Ascending aorta (tissue), 2 donors: ENCODE data around the gene ME2. TPM values are rescaled to one million over a fixed set of nuclear protein-coding genes. Genes with fewer than 3 reads are reported as not detected.
"Not testable (repeated sequence)": the region's sequence is repeated elsewhere in the genome, so short reads cannot be mapped to it uniquely, and the experiment has no call there.

ENCODE experiments used
- DNase-seq, 2 donors: peaks; one replicate each; pipeline ENCODE4 v3.0.0-alpha.2; 2019; ENCODE audit warnings: low spot score in 2 of 2
- H3K27ac ChIP-seq, 2 donors: fragments of 200-600 bp; sonication (generic); one replicate each; pipeline ENCODE4 v1.5.1; 2016 to 2017; ENCODE audit warnings: mild to moderate bottlenecking in 1 of 2
- H3K27me3 ChIP-seq: fragments of 200-600 bp; sonication (generic); one replicate; pipeline ENCODE4 v1.5.1; 2017
- H3K36me3 ChIP-seq, 2 donors: fragments of 200-600 bp; sonication (generic); one replicate each; pipeline ENCODE4 v1.5.1; 2016
- H3K4me1 ChIP-seq, 2 donors: fragments of 200-600 bp; sonication (generic); one replicate each; pipeline ENCODE4 v1.5.1; 2016 to 2017; ENCODE audit warnings: mild to moderate bottlenecking in 1 of 2
- H3K4me3 ChIP-seq, 2 donors: fragments of 200-600 bp; sonication (generic); one replicate each; pipeline ENCODE4 v1.5.1; 2016 to 2017; ENCODE audit warnings: mild to moderate bottlenecking in 1 of 2
- H3K9me3 ChIP-seq, 2 donors: fragments of 200-600 bp; sonication (generic); one replicate each; pipeline ENCODE4 v1.5.1; 2016
- CTCF ChIP-seq, 3 experiments: fragments of 200-600 bp in 2 of 3; fragments of 450-650 bp in 1 of 3; sonication (generic) in 2 of 3; IDR thresholded peaks; one replicate each; pipeline ENCODE4 v1.5.1; 2016 to 2019; ENCODE audit warnings: antibody characterized with exemption in 3 of 3, mild to moderate bottlenecking in 1 of 3, moderate library complexity in 1 of 3
- intact Hi-C: fragments of 100-400 bp; cut with DNase I; formaldehyde crosslinking; loops from one replicate; pipeline ENCODE4 v1.15.1; 2023
- total RNA-seq: library from RNA; depleted of rRNA; stranded (reverse); fragments of >200 nt; gene quantifications from one replicate; pipeline ENCODE4 v1.1.0, GENCODE V29; 2016

Gene ME2
- total RNA-seq, 1 donor from 2014 or later, result 27.4 TPM

- Histone ChIP-seq H3K4me1 (no peaks in the 10 kb centered on the region), H3K36me3 (peaks cover 3 to 8% of the 10 kb centered on the region in 2 donors), H3K27me3 (no peaks in the 10 kb centered on the region), H3K9me3 (no peaks in the 10 kb centered on the region), H3K4me3 (no peak overlapping the region), H3K27ac (no peak overlapping the region)
- TF ChIP-seq CTCF (IDR thresholded peaks at IDR 0.05), result no peak
- no peak for DNase-seq
- intact Hi-C loops, result no loop called here
These were observed 56.7 kb downstream of the ME2 start for GRCh38 chr18:50935493-50936191.

GRCh38 chr18:50937183-50937582 lies 58.3 kb downstream of the ME2 start:
- no peak for TF ChIP-seq CTCF (IDR thresholded peaks at IDR 0.05)
- Histone ChIP-seq H3K9me3 (no peaks in the 10 kb centered on the region), H3K27me3 (no peaks in the 10 kb centered on the region), H3K36me3 (peaks cover 3 to 7% of the 10 kb centered on the region in 2 donors), H3K4me3 (no peak overlapping the region), H3K4me1 (no peaks in the 10 kb centered on the region), H3K27ac (no peak overlapping the region)
- intact Hi-C loops, result no loop called here
- DNase-seq, result no peak

- Histone ChIP-seq H3K27ac (no peak overlapping the region), H3K9me3 (no peaks in the 10 kb centered on the region), H3K36me3 (peaks cover 2 to 3% of the 10 kb centered on the region in 2 donors), H3K4me3 (no peak overlapping the region), H3K4me1 (no peaks in the 10 kb centered on the region), H3K27me3 (no peaks in the 10 kb centered on the region)
- intact Hi-C loops, result no loop called here
- DNase-seq, result no peak
- no peak for TF ChIP-seq CTCF (IDR thresholded peaks at IDR 0.05)
These were observed 60.0 kb downstream of the ME2 start for GRCh38 chr18:50938912-50939311.

- Histone ChIP-seq H3K9me3 (no peaks in the 10 kb centered on the region), H3K36me3 (peaks cover 7 to 12% of the 10 kb centered on the region in 2 donors), H3K27ac (no peak overlapping the region), H3K27me3 (no peaks in the 10 kb centered on the region), H3K4me1 (no peaks in the 10 kb centered on the region), H3K4me3 (no peak overlapping the region)
- intact Hi-C loops, result no loop called here
- no peak for TF ChIP-seq CTCF (IDR thresholded peaks at IDR 0.05)
- no peak for DNase-seq
These were observed 65.5 kb downstream of the ME2 start for GRCh38 chr18:50944245-50944932.

- H3K27me3 ChIP-seq, intact Hi-C loops, DNase-seq, H3K4me3 ChIP-seq, H3K9me3 ChIP-seq, H3K27ac ChIP-seq, H3K4me1 ChIP-seq: not testable (repeated sequence)
- peaks cover 4 to 12% of the 10 kb centered on the region in 2 donors for H3K36me3 ChIP-seq
These were observed 67.0 kb downstream of the ME2 start for GRCh38 chr18:50945918-50946317.

GRCh38 chr18:50947899-50948298 lies 69.0 kb downstream of the ME2 start:
- H3K27me3 ChIP-seq, result no peaks in the 10 kb centered on the region
- H3K9me3 ChIP-seq, result no peaks in the 10 kb centered on the region
- intact Hi-C loops, result no loop called here
- no peak overlapping the region for H3K27ac ChIP-seq
- no peak for TF ChIP-seq CTCF (IDR thresholded peaks at IDR 0.05)
- H3K4me3 ChIP-seq, result no peak overlapping the region
- DNase-seq, result no peak
- H3K36me3 ChIP-seq, result peaks cover 4 to 12% of the 10 kb centered on the region in 2 donors
- no peaks in the 10 kb centered on the region for H3K4me1 ChIP-seq
